ENCODE data around the gene NMBR.

DNA sequence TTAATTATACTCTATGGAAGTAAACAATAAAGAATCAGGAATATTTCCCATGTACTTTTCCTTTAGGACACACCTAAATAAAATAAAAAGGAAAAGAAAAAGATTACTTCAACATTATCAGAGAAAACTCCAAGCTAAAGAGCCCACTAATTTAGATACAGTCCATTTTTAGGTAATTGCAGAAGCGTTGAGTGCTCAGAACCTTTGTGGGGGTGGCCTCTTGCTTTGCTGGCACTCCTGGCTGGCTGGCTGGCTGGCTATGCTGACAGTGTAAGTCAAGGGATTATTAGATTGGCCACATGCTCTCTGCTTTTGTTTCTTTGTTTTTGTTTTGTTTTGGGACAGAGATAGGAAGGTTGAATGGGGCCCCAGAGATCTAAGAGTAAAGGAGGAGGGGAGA, 14.3 kb downstream of the NMBR start, which contains the start of gene GJE1:
- TF ChIP-seq, protein P1, sequence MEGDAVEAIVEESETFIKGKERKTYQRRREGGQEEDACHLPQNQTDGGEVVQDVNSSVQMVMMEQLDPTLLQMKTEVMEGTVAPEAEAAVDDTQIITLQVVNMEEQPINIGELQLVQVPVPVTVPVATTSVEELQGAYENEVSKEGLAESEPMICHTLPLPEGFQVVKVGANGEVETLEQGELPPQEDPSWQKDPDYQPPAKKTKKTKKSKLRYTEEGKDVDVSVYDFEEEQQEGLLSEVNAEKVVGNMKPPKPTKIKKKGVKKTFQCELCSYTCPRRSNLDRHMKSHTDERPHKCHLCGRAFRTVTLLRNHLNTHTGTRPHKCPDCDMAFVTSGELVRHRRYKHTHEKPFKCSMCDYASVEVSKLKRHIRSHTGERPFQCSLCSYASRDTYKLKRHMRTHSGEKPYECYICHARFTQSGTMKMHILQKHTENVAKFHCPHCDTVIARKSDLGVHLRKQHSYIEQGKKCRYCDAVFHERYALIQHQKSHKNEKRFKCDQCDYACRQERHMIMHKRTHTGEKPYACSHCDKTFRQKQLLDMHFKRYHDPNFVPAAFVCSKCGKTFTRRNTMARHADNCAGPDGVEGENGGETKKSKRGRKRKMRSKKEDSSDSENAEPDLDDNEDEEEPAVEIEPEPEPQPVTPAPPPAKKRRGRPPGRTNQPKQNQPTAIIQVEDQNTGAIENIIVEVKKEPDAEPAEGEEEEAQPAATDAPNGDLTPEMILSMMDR (IDR thresholded peaks at IDR 0.05; ENCODE audit: low read length): no peak
- TF ChIP-seq EZH2 (optimal IDR thresholded peaks at IDR 0.05; ENCODE audit: low read depth, low read length) (no peak), EZH2phosphoT487 (IDR thresholded peaks at IDR 0.05; ENCODE audit: low read length) (no peak)
